HS-5 (cell line): ENCODE data around the gene CFAP61.

Source experiments
- DNase-seq: peaks from one replicate; pipeline ENCODE4 v3.0.0-alpha.2; 2012; ENCODE audit warnings: low read depth

CFAP61 gene

DNA sequence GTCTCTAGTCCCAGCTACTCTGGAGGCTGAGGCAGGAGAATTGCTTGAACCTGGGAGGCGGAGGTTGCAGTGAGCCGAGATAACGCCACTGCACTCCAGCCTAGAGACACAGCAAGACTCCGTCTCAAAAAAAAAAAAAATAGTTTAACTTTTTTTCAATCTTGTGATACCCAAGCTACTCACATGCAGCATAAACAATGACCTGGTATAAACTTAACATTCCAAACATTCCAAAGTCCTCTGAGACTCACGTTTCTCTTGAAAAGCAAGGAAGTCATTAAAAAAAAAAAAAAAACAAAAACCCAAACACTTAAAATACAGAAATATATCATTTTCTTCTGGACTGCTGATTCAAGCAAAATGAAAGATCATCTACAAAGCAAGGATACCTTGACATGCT lies 14.4 kb upstream of the CFAP61 start:
- DNase-seq, result no peak

GRCh38 chr20:20038586-20038985 lies 13.7 kb upstream of the CFAP61 start:
- no peak for DNase-seq

DNA sequence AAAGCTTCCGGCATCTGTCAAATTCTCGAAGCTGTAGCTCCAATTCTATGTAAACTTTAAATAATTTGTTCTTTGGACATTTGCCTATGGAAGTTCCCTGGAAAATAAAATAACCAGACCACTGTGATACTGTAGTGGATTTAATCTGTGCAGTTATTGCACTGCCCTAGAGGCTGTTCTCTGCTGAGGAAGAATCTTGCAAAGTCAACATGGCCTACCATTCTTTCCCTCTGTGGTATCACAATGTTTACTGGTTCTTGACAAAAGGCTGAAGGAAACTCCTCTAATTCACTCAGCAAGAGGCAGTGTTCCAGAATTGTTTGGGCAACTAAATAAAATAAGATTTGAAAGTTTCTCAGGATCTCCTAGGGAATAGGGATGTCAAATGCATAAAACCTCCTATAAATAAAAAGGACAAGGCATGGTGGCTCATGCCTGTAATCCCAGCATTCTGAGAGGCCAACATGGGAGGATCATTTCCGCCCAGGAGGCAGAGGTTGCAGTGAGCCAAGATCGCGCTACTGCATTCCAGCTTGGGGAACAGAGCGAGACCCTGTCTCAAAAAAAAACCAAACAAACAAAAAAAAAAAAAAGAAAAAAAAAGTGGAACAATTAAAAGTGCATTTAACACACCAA lies 12.5 kb upstream of the CFAP61 start:
- DNase-seq, result no peak

GRCh38 chr20:20051767-20052073 lies 612 bp upstream of the CFAP61 start:
- DNase-seq, result no peak

DNA sequence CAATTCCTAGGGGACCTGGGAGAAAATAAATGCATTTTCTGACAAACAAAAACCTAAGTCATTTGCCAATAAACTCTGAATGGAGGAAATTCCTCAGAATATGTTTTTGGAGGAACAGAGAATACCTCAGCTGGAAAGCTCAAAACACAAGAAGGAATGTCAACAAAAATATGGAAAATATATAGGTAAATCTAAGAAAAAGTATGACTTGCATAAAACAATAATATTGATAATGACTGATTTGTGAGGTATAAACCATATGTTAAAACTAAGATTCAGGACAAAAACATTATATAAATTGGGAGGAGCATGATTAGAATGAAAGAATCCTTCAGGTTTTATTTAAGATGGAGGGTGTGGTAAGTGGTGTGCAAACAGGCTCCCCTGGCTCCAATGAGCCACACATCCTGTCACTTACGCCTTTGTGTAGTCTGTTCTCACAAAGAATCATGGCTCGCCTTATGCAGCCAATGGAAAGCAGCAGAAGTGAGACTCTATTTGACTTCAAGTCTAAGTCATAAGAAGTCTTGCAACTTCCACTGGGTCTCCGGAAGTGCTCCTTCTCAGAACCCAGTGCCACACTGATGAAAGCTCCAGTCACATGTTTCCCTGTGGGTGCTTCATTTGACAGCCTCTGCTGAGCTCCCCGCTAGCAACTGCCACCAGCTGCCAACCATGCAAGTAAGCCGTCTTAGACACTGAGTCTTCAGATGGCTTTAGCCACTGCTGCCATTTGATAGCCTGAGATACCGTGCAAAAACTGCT lies 8.1 kb downstream of the CFAP61 start:
- DNase-seq, result no peak

DNA sequence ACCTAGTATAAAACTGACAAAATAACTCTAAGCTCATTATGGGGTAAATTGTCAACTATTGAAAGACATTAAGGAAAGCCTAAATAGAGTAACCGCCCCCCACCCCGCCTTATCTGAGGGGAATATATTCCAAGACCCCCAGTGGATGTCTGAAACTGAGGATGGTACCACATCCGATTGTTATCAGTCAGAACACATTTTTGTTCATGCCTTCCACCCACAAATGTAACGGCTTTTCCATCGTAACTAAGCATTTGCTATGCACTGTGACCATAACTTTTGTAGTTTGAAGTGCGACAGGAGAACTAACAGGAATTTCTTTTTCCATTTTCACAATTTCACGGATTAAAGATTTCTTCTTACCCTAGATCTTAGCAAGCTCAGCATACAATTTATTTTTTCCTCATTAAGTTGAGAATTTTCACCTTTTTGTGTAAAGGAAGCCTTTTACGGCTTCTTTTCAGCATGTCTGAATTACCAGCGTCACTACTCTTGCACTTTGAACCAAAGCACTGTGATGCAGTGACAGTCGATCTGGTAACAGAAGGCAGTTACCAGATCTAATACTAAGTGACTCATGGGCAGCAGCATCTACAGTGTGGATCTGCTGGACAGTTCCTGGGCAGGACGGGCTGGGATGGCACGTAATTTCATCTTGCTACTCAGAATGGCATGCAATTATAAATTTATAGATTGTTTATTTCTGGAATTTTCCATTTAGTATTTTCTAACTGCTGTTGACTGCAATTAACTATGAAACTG lies 11.8 kb downstream of the CFAP61 start:
- no peak for DNase-seq

DNA sequence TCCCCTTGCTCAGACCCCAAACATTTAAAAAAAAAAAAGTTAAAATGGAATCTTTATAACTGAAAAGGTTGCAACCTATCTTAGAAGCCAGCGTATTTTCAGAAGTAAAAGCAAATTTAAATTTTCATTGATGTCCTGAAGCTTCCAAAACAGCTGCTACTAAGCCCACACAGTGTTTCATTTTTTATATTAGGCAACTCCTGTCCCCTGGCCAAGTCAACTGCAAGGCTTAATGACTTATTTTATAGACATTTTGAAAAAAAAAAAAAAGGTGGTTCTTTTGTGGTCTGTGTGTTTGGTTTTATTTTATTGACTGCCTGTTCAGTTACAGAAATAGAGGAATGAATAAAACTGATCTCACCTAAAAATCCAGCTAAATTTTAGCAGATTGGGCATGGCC lies 13.0 kb downstream of the CFAP61 start:
- no peak for DNase-seq

DNA sequence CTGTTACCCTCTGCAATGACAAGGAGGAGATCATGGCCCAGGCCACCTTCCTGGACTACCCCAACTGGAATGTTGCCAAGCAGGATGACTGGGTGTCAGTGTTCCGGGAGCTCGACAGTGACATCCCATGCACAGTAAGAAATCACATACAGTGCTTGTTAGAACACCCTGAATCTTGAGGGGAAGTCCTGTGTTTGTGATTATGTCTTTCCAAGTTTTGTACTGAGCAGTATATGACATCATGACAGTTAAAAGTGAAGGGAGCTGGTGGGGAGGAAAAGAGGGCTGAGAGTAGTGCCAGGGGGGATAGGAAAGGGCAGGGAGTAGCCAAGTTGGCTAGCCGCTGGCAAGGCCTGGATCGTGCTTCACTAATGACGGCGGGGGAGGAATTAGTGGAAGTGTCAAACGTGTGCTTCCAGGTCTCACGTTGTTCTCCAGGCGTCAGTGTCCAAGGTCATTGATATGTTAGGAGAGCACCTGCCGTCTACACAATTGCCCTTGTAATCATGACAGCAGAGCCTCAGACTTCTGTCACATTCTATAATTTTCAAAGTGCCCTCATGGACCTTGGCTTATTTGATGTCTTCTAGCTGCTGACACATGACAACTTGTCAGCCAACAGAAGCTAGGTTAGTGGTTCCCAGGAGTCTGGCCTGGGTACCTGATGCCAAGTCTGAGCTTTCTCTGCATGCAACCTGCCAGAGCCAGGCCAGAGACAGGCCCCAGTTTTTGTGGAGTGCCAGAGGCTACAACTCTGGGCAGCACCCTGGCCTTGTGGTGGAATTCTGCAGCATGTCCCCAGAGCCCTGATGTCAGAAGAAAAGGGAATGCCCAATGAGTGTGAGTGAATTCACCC lies 18.8 kb downstream of the CFAP61 start:
- DNase-seq, result no peak

- DNase-seq, result no peak
These were observed 21.6 kb downstream of the CFAP61 start for GRCh38 chr20:20073801-20074371.

DNA sequence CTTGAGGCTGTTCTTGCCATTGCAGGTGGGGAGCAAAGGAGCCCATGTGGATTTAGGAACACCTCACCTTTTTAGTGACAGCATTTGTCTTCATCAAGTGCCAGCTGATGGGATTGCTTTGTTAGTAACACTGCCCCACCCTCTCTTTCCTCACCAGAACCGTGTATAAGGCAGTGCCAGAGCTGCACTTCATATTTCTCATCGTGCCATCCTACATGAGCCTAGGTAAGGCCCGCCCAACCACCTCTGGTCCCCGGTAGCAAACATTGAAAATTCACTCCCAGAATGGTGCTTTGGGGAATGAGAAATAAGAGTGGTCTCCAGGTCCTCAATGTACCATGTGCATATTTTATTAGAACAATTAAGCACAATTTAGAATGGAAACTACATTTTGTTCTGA lies 22.7 kb downstream of the CFAP61 start:
- DNase-seq, result no peak

- peak; percentile 79 for DNase-seq
These were observed 24.1 kb downstream of the CFAP61 start for GRCh38 chr20:20076297-20077065.

DNA sequence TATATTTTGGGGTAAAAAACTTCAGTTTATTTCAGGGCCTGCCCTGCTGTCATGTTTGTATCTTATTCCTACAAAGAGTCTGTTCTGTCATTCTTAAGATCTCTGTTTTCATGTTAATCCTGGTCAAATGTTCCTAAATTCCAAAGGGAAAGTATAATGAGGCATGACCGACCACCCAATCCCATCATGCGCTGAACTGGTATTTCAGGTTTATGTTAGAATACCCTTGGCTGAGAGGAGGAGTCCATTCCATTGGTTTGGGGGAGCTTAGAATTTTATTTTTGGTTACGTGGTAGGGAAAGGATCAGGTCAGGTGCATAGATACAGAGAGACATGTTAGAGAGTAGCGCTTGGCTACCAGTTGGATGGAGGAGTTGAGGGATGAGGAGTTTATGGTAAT lies 25.7 kb downstream of the CFAP61 start:
- DNase-seq, result no peak

DNA sequence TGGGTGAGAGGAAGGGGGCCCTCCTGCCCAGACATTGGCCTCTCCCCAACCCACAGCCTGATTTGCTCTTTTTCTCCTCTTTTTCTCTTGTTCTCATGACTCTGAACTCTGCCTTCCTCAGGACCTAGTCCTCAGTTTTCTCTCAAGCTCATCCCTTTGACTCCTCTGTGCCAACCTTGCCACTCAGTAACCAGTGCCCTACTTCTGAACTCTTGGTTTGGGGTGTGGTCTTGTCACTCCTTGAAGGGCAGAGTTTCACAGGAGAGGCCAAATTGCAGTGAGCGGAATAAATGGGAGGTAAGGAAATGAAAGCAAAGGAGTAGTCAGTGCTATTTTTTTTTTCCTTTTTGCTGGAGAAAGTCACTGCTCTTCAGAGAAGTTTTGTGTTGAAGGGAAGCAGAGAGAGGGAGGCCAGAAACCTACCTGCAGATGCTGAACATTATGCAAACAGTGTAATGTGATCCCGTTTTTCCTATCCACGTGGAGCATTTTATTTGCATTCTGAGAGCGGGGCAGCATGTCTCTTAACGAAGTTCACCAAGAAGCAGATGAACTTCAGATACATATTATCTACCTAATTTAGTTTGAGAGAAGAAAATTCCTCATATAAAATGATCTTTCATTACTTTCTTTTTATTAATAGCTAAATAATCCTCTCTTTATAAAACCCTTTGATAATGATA lies 26.9 kb downstream of the CFAP61 start:
- no peak for DNase-seq

GRCh38 chr20:20083807-20084206 lies 31.5 kb downstream of the CFAP61 start:
- DNase-seq, result no peak

DNA sequence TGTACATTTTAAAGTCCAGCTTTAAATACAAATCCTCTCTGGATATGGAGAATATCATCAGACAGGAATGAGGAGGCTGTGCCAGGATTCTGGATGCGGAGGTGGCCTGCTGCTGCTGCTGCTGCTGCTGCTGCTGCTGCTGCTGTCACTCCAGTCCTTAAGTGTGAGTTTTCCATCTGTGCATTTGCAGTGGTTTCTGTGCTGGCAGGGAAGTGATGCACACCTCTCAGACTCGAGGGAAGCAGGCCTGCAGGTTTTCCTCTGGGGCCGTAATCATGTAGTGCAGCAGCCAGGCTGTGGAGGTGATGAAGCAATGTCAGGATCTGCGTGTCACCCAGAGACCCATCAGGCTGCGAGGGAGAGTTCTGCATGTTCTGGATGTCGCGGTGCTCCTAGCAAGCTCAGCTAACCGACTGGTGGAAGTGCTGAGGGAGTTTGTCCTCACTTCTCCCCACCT lies 32.0 kb downstream of the CFAP61 start:
- DNase-seq, result no peak

- no peak for DNase-seq
These were observed 32.7 kb downstream of the CFAP61 start for GRCh38 chr20:20085071-20085470.

DNA sequence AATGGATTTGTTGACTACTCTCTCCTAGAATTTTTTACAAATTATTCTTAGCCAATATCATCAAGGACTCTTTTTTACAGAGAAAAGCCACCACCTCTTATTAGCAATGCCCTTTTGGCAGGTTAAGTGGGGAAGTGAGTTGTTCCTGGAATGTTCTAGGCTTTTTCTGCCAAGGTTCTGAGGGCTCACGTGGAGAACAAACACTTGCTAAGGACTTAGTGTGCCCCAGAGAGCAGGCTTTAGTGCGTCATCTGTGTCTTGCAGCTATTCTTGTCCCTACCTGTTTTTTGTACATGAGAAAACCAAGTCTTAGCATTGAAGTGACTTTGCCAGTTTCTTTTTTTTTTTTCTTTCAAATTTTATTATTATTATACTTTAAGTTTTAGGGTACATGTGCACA lies 33.5 kb downstream of the CFAP61 start:
- no peak for DNase-seq

DNA sequence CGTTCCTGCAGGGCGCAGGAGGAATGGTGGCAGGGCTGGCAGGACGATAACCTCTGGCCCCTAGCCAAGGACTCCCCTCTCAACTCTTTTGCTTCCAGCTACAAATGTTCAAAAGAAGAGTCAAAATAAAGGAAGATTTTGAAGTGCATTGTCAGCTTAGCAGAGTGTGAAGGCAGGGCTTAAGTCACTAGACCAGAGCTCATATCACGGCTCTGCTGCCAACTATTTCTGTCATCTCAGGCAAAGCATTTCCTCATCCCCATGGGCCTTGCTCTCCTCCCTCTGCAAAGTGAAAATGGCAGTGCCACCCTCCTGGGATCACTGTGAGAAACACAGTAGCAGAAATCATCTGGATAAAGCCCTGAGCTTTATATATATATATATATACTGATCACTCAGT lies 36.7 kb downstream of the CFAP61 start:
- DNase-seq, result no peak

- no peak for DNase-seq
These were observed 37.6 kb downstream of the CFAP61 start for GRCh38 chr20:20089939-20090338.

- DNase-seq, result no peak
These were observed 40.5 kb downstream of the CFAP61 start for GRCh38 chr20:20092827-20093226.

- DNase-seq, result no peak
These were observed 42.1 kb downstream of the CFAP61 start for GRCh38 chr20:20094410-20094809.
